T-helper 1 cell treated with Interleukin-12 subunit alpha and Interleukin-12 subunit beta and Interleukin-4 antibody, amounts not matched to agents 30 ng/mL and 1 ng/mL, for 36 hours (primary cell): ENCODE measurements around the gene NRXN2. TPM values are rescaled to one million over a fixed set of nuclear protein-coding genes. Genes with fewer than 3 reads are reported as not detected.

ENCODE experiments used
- intact Hi-C: fragments of 100-400 bp; cut with micrococcal nuclease; formaldehyde crosslinking; loops from one replicate; pipeline ENCODE4 v1.15.1; 2024
- total RNA-seq: library from RNA; stranded (reverse); gene quantifications from 2 replicates; pipeline ENCODE4 v1.2.3, GENCODE V29; 2022

The NRXN2 gene
- total RNA-seq, 1 donor from 2014 or later: 1.3 TPM

DNA sequence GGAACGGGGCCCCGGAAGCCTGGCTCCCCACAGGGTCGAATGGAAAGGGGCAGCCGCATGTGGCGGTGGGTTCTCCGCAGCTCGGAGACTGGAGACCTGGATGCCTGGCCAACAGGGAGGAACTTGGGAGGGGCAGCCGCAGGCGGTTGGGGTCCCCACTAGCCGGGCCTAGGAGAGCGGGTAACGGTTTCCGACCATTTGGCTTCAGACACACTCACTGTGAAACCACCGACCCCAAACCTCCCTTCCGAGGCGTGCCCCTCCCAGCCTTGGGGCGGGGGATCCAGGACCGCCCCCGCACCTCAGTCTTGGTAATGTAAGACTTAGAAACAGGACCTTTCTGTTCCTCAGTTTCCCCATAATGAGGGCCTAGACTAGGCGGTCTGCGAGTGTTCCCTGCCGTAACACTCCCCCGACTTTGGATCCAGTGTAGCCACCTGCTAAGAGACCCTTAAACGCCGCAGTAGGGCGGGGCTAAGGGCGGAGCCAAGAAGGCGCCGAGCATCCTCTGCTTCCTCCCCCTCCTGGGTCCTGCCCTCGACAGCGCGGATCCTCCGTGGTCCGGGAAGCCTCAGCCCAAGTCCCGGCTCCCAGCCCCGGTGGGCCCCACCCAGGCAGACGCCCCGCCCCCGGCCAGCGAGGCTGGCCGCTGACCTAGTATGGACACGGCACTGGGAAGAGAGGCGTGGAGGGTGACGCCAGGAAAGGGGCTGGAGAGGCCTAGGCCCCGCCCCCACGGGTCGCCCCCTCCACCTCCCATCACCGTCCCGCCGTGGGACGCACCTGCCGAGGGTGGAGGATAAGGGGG is 22.7 kb upstream of the NRXN2 start:
- intact Hi-C loops: loop anchor here (1.0 to 2.0 kb wide), 6 partner anchors 19 to 428 kb away; partner anchors contain the start of genes MAP4K2, MEN1, NRXN2 and TRMT112

DNA sequence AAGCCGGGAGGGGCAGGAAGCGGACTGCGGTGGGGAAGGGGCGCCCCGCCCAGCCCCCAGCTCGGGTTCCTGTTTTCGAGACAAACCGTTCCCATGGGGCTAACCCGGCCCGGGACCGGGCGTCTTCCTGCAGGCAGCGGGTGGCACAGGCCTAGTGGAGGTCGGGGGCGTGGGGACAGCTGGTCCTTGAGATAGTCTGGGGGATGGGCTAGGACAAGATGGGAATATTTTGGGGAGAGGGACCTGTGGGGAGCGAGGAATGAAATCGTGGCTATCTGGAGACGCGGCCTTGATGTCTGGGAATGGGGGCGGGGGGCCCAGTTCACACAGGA is 22.2 kb upstream of the NRXN2 start:
- intact Hi-C loops: loop anchor here (1.0 to 2.0 kb wide), 6 partner anchors 19 to 428 kb away; partner anchors contain the start of genes MAP4K2, MEN1, NRXN2 and TRMT112

DNA sequence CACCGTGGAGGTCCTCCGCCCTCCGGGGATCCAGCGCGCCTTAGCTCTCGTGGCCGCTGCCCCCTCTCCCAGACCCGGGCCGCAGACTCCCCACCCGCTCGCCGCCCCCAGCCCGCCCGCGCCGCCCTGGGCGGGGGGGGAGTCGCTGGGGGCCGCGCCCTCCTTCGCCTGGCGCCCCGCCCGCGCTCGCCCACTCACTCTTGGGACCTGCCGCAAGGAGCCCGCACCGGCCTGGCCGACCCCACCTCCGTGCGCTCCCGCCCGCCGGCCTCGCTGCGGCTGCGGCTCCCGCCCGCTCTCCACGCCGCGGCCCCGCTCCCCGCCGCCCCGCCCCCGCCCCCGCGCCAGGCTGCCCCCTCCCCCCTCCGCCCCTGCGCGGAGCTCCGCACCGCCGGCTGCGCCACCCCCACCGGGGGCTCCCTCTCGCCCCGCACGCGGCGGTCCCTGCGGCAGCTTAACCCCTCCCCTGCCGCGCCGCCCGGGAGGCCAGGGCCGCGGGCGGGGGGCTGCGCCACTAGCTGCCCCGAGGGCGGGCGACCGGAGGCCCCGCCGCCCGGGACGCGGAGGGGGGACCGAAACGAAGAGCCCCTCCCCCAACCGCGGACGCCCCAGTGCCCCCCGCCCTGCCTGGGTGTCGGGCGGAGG is 21.7 kb upstream of the NRXN2 start:
- intact Hi-C loops: loop anchor here (1.0 to 2.0 kb wide), 7 partner anchors 20 to 427 kb away; partner anchors contain the start of genes MAP4K2, MEN1, NRXN2 and TRMT112

DNA sequence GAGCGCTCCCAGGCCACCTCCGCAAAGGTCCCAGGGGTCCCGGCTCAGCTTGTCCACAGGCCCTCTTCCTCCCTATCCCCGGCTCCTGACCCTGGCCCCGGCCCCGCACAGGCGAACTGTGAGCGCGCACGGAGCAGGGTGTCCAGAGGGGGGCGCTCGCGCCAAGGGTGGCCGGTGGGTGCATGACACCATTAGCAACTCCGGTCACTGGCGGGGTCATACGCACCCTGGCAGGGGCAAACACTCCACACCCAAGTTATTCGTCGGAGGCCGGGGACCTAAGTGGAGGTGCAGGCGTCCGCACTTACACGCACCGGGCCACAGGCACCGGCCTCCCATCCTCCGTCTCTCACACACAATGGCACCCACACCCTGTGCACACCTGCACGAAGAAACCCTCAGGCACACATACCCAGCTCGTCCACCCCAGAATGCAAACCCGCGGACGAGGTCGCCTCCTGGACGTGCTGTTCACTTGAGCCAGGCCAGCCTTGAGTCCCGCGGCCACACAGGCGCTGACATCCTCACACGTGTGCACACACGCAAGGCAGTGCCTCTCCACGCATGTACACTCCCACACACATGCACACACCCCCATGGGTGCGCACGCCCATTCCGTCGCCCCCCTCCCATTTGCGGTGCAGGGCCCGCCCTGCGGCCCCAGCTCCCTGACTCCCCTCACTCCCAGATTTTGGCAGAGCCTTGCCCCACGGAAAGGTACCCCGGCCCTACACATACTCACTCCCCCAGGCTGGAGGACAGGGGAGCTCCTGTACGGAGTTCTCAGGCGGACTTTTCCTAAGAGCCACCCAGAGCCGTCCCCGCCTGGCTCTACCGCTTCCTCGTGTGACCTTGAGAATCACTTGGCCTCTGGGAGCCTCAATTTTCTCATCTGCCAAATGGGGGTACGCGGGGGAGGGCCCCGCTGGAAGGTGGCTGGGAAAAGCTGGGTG is 20.9 kb upstream of the NRXN2 start, which contains the start of gene RASGRP2:
RASGRP2 (minus strand) TSS at position 552 of the 953 bp plus-strand sequence. CDS start 1,276 bp downstream, outside the sequence.
- intact Hi-C loops: loop anchor here (1.0 to 2.0 kb wide), 6 partner anchors 23 to 173 kb away; partner anchors contain the start of genes ATG2A, MAP4K2 and MEN1

DNA sequence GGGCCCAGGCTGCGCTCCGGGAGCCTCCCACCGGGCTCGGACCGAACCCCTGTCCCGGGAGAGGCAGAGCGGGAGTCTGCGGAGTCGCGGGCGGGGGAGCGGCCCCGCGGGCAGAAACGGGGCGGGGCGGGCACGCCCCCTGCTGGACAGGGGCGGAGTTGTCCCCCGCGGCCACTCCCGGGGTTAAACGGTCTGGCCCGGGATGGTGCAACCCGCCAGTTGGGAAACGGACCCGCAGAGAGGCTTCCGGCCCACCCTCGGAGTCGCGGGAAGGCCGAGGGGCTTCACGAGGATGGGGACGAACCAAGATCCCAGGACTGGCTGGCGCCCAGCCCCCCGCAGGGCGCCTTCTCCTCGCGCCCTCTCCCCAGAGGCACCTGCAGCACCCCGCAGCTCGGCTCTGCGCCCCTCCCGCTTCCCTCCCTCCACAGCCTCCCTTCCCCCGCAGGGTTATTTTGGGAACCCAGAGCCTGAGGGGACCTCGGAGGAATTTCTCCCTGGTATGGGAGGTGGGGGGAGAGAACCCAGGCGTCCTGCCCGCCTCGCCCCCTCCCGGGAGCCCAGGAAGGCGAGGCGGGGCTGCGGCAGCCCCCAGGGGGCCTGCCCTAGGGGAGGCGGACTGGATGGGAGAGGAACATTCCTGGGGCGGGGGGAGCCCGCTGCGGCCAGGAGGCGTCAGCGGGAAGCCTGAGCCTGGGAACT is 20.0 kb upstream of the NRXN2 start:
- intact Hi-C loops: loop anchor here (1.0 to 2.0 kb wide), 3 partner anchors 24 to 174 kb away; partner anchors contain the start of gene ATG2A

DNA sequence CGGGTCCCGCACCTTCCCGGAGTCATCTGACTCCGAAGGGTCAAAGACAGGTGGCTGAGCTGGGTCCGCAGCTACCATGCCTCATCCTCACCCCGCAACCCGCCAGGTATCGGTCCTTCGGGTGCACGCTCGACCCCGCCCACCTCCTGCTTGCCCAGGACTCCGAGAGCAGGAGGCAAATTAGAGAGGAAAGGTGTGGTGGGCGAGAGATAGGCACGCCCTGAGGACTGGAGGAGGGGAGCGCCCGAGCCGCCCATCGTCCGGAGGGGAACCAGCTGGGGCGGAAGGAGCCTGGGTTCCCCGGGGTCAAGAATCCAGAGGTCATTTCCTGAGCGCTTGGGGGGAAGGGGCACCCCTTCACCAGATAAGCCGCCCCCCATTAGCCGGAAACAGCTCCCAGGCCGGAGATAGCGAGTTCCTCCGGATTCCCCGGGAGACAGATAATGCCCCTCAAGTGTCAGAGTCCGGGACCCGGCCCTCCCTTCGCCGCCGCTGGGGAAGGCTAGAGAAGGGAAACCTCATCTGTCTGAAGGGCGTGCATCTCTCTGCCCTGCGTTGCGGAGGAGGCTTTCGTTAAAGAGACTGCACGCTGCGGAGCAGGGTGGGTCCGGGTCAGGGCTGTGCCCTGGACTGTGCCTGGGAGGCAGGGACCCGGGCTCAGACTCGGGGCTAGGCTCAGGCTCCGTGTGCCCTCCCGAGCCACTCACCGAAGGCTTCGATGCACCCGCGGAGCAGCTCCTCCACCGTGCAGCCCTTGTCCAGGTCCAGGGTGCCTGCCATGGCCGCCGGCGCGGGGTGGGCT is 19.3 kb upstream of the NRXN2 start:
- intact Hi-C loops: loop anchor here (2.0 kb wide), 1 partner anchor 175 kb away; the partner anchor contains the start of gene ATG2A

DNA sequence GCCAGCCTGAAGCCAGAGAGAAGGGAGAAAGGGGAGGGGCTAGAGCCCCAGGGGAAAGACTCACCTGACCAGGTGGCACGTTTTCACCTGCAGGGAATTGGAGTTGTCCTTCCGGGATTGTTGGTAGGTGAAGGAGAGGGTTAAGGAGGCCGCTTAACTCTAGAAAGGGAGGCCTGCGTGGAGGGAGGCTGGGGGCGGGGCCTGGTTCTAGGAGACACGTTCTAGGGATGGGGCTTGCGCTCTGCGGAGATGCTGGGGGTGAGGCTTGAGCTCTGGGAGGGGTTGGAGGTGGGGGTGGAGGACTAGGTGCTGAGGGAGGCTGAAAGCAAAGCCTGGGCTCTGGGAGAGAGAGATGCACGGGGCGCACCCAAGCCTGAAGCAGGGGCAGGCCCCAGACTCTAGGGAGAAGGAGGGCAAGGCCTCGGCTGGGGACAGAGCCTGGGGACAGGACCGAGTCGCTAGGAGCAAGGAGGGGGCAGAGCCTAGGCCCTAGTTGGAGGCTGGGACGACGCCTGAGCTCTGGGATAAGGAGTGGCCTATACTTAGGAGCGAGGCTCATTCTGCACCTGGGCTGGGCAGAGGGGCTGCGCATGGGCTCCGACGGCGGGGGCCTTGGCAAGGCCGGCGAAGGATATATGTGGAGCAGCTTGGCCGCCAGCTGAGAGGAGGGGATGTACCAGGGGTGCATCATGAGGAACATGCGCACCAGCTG is 18.5 kb upstream of the NRXN2 start:
- intact Hi-C loops: loop anchor here (2.0 kb wide), 1 partner anchor 175 kb away; the partner anchor contains the start of gene ATG2A

DNA sequence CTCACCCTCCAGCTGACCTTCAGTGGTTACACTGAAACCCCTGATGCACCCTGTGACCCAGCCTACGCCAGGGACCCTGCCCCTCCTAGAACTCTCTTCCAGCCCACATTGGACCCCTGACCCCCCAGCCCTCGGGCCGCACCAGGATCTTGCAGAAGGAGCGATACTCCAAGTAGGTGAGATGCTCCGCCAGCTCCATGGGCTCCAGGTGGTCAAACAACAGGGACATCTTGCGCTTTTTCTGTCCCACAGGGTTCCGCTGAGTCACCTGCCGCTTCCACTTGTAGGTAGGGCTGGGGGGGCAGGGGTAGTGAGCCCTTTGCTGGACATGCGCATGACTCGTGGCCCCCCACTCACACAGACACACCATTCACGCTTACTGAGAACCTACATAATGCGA is 16.9 kb upstream of the NRXN2 start:
- intact Hi-C loops: no loop called here

DNA sequence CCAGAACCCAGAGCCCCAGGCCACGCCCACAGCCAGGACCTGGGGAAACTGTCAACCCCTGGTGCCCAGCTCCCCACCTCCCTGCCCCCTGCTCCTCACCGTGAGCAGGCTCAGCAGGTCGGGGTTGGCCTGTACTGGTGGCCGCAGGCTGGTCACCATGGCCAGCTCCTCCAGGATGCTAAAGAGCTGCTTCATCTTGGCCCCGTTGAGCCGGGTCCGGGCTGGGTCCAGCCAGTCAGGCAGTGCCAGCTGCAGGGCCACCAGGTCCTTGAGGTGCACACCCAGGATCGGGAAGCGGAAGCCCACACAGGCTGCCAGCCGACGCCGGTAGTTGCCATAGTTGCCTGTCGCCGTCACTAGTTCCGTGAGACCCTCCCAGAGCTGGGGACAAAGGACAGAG is 13.7 kb upstream of the NRXN2 start:
- intact Hi-C loops: no loop called here

DNA sequence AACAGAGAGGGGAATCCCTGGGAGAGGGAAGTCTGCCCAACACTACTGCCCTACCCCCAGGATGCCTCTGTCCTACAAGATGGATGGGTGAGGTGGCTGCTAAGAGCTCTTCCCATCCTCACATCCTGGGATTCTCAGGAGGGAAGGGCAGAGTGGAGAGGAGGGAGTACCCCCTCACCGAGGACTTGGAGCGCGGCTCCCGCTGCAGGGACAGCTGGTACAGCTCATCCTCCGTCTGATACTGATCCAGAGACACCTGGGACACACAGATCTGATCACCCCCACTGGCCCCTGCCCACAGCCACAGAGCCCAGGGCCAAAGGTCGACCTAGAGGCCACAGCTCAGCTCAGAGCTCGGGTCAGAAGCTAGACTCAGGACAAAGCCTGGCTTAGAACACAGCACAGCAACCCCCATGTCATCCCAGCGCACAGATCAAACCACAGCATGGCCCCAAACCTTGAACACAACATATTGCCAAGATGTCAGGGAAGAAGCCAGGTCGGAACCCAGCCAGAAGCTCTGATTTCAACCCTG is 12.8 kb upstream of the NRXN2 start:
- intact Hi-C loops: no loop called here

DNA sequence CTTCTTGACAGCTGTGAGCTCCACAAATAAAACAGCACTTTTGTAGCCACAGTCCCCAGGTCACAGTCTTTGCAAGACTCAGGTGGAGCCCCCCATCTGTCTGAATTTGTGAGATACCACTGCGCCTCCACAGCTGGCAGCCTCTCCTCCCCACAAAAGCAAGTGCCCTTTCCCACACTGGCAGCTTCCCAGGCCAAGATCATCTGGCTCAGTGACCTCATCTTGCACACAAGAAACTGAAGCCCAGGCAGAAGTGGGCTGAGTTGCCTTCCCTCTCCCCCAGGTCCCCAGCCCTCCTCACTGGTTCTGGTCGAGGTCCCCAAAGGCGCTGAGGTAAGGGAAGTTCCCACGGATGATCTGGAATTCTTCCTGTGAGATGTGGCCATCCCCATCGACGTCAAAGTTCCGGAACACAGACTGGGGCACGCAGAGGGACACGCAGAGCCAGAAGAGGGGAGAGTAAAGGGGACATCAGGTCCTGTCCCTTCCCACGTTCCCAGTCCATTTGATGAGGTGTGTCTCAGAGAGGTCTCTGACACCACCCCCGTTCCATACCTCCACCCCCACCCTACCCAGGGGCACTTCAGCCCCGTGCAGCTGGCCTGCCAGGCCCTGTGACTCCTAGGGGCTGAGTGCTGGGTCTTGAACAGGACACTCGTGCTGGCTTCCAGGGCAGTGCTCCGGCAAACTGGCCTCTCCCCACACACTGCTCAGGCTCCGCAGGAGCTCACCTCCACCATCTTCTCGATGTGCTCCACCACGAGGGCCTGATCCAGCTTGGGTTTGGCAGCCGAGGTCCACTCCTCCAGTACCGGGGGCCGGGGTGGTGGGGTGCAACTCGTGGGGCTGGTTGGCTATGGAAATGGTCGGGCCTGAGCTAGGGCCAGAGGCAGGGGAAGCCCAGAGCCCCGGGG is 12.1 kb upstream of the NRXN2 start:
- intact Hi-C loops: no loop called here

DNA sequence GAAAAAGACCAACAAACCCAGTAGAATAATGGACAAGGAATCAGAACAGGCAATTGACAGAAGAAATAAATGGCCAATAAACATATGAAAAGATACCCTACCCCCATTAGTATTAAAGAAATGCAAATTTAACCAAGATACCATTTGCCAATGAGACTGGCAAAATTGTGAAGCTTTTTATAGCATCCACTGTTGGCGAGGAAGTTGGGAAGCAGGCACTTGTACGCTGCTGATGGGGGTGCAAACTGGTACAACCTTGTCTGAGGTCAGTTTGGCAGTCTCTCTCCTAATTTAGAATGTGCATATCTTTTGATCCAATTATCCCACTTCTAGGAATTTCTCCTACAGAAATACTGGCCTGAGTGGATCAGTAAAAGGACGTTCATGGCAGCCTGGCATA is 8.6 kb upstream of the NRXN2 start:
- intact Hi-C loops: no loop called here

DNA sequence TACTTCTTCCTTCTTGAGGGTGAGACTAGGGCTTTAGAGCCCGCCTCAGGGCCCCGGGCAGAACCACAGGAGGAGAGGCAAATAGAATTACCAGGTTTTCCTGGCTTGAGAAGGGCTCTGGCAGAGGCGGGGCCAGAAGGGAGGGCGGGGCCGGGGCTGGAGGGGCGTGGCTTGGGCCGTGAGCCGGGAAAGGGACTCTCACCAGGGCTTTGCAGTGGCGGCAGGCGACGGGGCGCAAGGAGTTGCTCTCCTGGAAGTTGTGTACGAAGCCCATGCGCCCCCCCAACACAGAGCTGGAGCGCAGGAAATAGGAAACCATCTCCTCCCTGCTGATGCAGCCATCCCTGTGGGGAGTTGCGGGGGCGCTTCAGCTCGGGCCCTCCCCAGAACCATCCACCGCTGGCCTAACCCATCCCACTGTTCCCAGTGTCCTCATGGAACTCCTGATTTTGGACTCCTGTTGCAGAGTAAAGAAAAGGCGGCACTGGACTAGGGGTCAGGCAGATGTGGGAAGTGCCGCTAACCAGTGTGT is 6.9 kb upstream of the NRXN2 start:
- intact Hi-C loops: no loop called here

DNA sequence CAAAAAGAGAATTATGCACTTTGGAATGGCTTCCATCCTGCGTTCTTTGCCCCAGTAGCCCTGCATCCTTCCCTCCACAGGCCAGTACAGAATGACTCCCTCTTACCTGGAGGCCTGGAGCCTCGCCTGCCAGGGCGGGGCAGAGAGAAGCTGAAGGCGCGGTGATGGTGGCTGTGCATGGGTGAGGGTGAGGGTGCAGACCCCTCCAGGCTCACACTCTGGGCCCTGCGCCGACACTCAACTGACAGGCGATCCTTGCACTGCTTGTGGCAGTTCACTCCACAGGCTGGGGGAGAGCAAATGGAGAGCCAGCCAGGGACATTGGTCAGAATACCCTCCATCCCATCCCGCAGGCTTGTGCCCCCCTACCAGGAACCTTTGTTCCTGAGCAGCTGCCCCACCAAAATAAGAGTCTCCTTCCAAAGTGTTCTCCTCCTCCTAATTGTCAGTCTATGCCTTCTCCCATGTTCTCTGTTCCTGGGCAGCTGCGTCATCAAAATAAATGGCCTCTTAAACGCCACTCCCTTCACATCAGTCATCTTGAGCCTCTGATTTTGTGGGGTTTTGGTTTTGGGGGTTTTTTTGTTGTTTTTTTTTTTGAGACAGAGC is 5.9 kb upstream of the NRXN2 start:
- intact Hi-C loops: no loop called here

DNA sequence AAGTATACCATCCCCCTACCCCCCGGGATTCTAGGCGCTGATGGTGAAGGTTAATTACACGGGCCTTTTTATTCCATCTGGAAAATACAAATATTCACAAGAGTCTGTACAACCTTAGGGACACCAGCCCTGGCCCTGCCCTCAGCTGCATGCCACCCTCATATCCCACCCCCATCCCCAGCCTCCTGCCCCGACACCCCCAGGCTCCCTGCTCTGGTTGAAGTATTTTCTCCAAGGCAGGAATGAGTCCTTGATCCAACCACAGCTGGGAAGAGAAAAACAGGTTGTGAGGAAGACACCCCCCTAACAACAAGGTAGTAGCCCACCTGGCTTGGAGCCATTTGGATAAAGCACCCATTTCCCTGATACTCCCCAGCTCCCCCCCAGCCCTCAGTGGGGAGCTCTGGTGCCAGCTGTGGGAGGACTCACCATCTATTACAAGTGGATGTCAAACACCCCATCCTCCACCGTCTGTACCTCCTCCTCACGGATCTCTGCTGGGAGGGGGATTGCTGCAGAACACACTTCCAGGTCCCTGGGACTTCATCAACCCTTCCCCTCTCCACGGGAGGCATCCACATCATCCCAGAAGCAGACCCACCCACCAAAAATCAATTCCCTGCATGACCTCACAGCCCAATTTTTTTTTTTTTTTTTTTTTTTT is 4.0 kb upstream of the NRXN2 start:
- intact Hi-C loops: no loop called here

DNA sequence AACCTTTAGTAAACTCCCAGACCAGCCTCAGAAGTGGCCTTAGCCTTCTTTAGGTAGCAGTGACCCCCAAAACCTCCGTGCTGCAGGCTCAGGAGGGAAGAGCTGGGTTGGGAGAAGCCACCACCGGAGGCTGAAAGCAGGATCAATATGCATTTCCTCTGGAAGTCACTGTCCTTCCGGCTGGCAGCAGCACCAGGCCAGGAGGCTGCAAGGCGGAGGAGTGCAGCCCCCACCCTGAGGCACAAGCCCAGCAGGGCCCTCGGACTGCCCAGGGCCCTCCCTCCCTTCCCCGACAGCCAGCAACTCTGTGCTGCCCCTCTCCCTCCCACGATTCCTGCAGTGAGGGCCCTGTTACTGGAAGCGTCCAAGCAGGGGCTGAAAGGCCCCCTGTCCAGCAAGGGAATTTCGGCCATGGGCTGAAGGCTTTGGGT is 3.2 kb upstream of the NRXN2 start:
- intact Hi-C loops: no loop called here
